GM18858 (cell line): Measurements from ENCODE around the gene TTC9C.
"Not testable (repeated sequence)": the region's sequence is repeated elsewhere in the genome, so short reads cannot be mapped to it uniquely, and the experiment has no call there.

Experiments
- ATAC-seq: cut with Tn5 transposase; IDR thresholded peaks from one replicate; pipeline ENCODE4 v1.9.1; 2021; ENCODE audit not compliant: unreplicated experiment

The TTC9C gene

GRCh38 chr11:62749931-62750330 lies 21.6 kb downstream of the TTC9C start:
- not testable (repeated sequence) for ATAC-seq

- no peak for ATAC-seq
Measured at GRCh38 chr11:62752177-62752785, 24.0 kb downstream of the TTC9C start.

GRCh38 chr11:62752994-62753735 lies 24.9 kb downstream of the TTC9C start:
- no peak for ATAC-seq

- peak; percentile 84 for ATAC-seq
Measured at GRCh38 chr11:62753736-62754603, 25.7 kb downstream of the TTC9C start, which contains the start of gene ZBTB3. Gene ZBTB3 (minus strand): TSS chr11:62754160. CDS start chr11:62753664, 496 bp downstream.

GRCh38 chr11:62755086-62755615 lies 26.9 kb downstream of the TTC9C start:
- ATAC-seq: no peak

- ATAC-seq: no peak
Measured at GRCh38 chr11:62757846-62758788, 29.8 kb downstream of the TTC9C start.

GRCh38 chr11:62760867-62761227 lies 32.6 kb downstream of the TTC9C start:
- ATAC-seq: not testable (repeated sequence)

- no peak for ATAC-seq
Measured at GRCh38 chr11:62770778-62771143, 42.5 kb downstream of the TTC9C start.

- peak; percentile 64 for ATAC-seq
Measured at GRCh38 chr11:62771144-62772021, 43.1 kb downstream of the TTC9C start, which contains the start of gene TAF6L. Gene TAF6L (plus strand): TSS chr11:62771396. CDS start chr11:62775784, 4,388 bp downstream.

- ATAC-seq: no peak
Measured at GRCh38 chr11:62774407-62774806, 46.1 kb downstream of the TTC9C start.

GRCh38 chr11:62775646-62776045 lies 47.4 kb downstream of the TTC9C start:
- no peak for ATAC-seq

GRCh38 chr11:62777389-62777788 lies 49.1 kb downstream of the TTC9C start:
- ATAC-seq: no peak

GRCh38 chr11:62778441-62778840 lies 50.2 kb downstream of the TTC9C start:
- no peak for ATAC-seq

- ATAC-seq: no peak
Measured at GRCh38 chr11:62782753-62783152, 54.5 kb downstream of the TTC9C start.

- peak; percentile 41 for ATAC-seq
Measured at GRCh38 chr11:62786318-62787004, 58.2 kb downstream of the TTC9C start.

- ATAC-seq: peak; percentile 40
Measured at GRCh38 chr11:62787005-62787759, 58.9 kb downstream of the TTC9C start, which contains the start of gene TMEM179B. Gene TMEM179B (plus strand): TSS chr11:62787402. CDS start chr11:62787432, 30 bp downstream.
